K562 (cell line): ENCODE results near the gene LRP1-AS. TPM values are rescaled to one million over a fixed set of nuclear protein-coding genes. Genes with fewer than 3 reads are reported as not detected.

ENCODE experiments used
- ATAC-seq: fragments of 200-7000 bp; cut with Tn5 transposase; 3 replicates; pipeline ENCODE4 v1.9.1; 2020; ENCODE audit warnings: moderate library complexity
- BruUV-seq: library from RNA; stranded (reverse); fragments of 400-500 nt; replicated peaks from 2 replicates; lab custom pipeline; 2021; lab: Mats Ljungman, UMichigan
- CTCF ChIA-PET: fragments of 300-600 bp; formaldehyde crosslinking; extraction: SDS; loops from one replicate; lab custom pipeline; 2021; ENCODE audit warnings: low intra/inter-chr PET ratio; lab: Yijun Ruan, JAX
- POLR2A ChIA-PET: fragments of 300-600, 350-650 bp; sonication (Branson Sonifier 250); formaldehyde crosslinking; extraction: SDS; loops from one replicate; lab custom pipeline; 2021; ENCODE audit warnings: antibody characterized with exemption, inconsistent platforms; lab: Yijun Ruan, JAX
- DNase-seq, 4 experiments: peaks; one replicate each; pipeline versions ENCODE4 v3.0.0 to v3.0.0-alpha.2; 2011 to 2018; ENCODE audit warnings: low spot score in 3 of 4, mixed read lengths in 3 of 4; ENCODE audit errors: extremely low read depth in 1 of 4
- FAIRE-seq: peaks from 2 replicates; lab custom pipeline; 2011; peaks lifted over from hg19 to GRCh38; lab: Jason Lieb, UNC
- H2AFZ ChIP-seq: 2 replicates; pipeline ENCODE4 v1.6.0; 2011; ENCODE audit warnings: low read depth, low read length, control low read depth, inconsistent platforms
- H3K27ac ChIP-seq: fragments of 200-600 bp; 3 replicates; pipeline ENCODE4 v1.8.0; 2011; ENCODE audit warnings: low read depth, mild to moderate bottlenecking, control low read depth, inconsistent platforms, low read length, moderate library complexity, mixed read lengths; ENCODE audit errors: extremely low read depth
- H3K27me3 ChIP-seq, 2 experiments: fragments of 300-600 bp in 1 of 2; 2 replicates in 1 of 2; 3 replicates in 1 of 2; pipeline versions ENCODE4 v1.6.0 to v1.8.0; 2011; ENCODE audit warnings: inconsistent platforms in 2 of 2, low read length in 2 of 2, mild to moderate bottlenecking in 1 of 2, mixed read lengths in 1 of 2, moderate library complexity in 1 of 2; ENCODE audit not compliant: control insufficient read depth in 2 of 2, insufficient read depth in 2 of 2
- H3K36me3 ChIP-seq: fragments of 300-600 bp; 3 replicates; pipeline ENCODE4 v1.8.0; 2011; ENCODE audit warnings: mild to moderate bottlenecking, low read length, inconsistent platforms; ENCODE audit not compliant: control insufficient read depth, insufficient read depth
- H3K4me1 ChIP-seq, 2 experiments: fragments of 200-600 bp in 1 of 2; replicated peaks in 1 of 2; 2 replicates in 1 of 2; 3 replicates in 1 of 2; pipeline versions ENCODE4 v1.5.1 to v1.8.0; 2011; ENCODE audit warnings: inconsistent platforms in 2 of 2, low read length in 2 of 2, mild to moderate bottlenecking in 1 of 2, mixed read lengths in 1 of 2, moderate library complexity in 1 of 2; ENCODE audit not compliant: control insufficient read depth in 2 of 2, insufficient read depth in 2 of 2
- H3K4me2 ChIP-seq: 2 replicates; pipeline ENCODE4 v1.6.1; 2011; ENCODE audit warnings: low read length, control low read depth, inconsistent platforms, mixed read lengths; ENCODE audit not compliant: insufficient read depth
- H3K4me3 ChIP-seq: fragments of 200-600 bp; sonication (generic), shearing (Covaris generic); 2 replicates; pipeline ENCODE4 v1.5.1; 2016; ENCODE audit warnings: control low read depth, inconsistent platforms
- H3K79me2 ChIP-seq: fragments of 200-600 bp; 3 replicates; pipeline ENCODE4 v1.8.0; 2011; ENCODE audit warnings: low read length, inconsistent platforms; ENCODE audit not compliant: control insufficient read depth, insufficient read depth
- H3K9ac ChIP-seq, 2 experiments: 2 replicates each; pipeline versions ENCODE4 v1.6.0 to v1.6.1; 2011; ENCODE audit warnings: low read depth in 2 of 2, low read length in 2 of 2, control low read depth in 1 of 2, inconsistent platforms in 1 of 2, mild to moderate bottlenecking in 1 of 2, mixed read lengths in 1 of 2; ENCODE audit not compliant: insufficient read depth in 1 of 2
- H3K9me1 ChIP-seq: one replicate; pipeline ENCODE4 v1.6.0; 2011; ENCODE audit warnings: inconsistent platforms, mild to moderate bottlenecking, low read length, moderate library complexity; ENCODE audit not compliant: control insufficient read depth, insufficient read depth
- H3K9me3 ChIP-seq: replicated peaks from 2 replicates; pipeline ENCODE4 v1.5.1; 2011; ENCODE audit warnings: low read depth, low read length, inconsistent platforms; ENCODE audit not compliant: control insufficient read depth, insufficient read depth
- H4K20me1 ChIP-seq: replicated peaks from 2 replicates; pipeline ENCODE4 v1.6.1; 2011; ENCODE audit warnings: low read length, inconsistent platforms, mixed read lengths; ENCODE audit not compliant: control insufficient read depth, insufficient read depth
- FOXM1 ChIP-seq, 2 experiments: fragments of 450-650 bp in 1 of 2; sonication (generic) in 1 of 2; formaldehyde crosslinking in 1 of 2; IDR thresholded peaks; 2 replicates each; pipeline versions ENCODE4 v1.6.1 to v1.9.0; 2017 to 2022; ENCODE audit warnings: low read depth in 2 of 2, mild to moderate bottlenecking in 2 of 2, missing genetic modification reagents in 1 of 2, moderate library complexity in 1 of 2
- GABPA ChIP-seq: fragments of 200-800 bp; sonication (Bioruptor generic); conservative IDR thresholded peaks from 2 replicates; pipeline ENCODE4 v1.6.1; 2016; ENCODE audit warnings: low read depth, missing genetic modification characterization, missing compliant biosample characterization
- ILF3 ChIP-seq: fragments of 450-650 bp; IDR thresholded peaks from 2 replicates; pipeline ENCODE4 v1.6.1; 2018; ENCODE audit warnings: antibody characterized with exemption, mild to moderate bottlenecking, moderate library complexity, borderline replicate concordance
- KLF13 ChIP-seq: fragments of 450-650 bp; IDR thresholded peaks from 2 replicates; pipeline ENCODE4 v1.6.1; 2016; ENCODE audit warnings: missing genetic modification characterization, low read depth, mild to moderate bottlenecking, missing compliant biosample characterization, moderate library complexity, borderline replicate concordance
- NFE2 ChIP-seq: IDR thresholded peaks from 2 replicates; pipeline ENCODE4 v1.6.1; 2014; ENCODE audit warnings: antibody characterized with exemption, low read depth
- NR2C2 ChIP-seq, 2 experiments: fragments of 200-800 bp in 1 of 2; sonication (Bioruptor generic) in 1 of 2; sonication (generic) in 1 of 2; formaldehyde crosslinking in 1 of 2; IDR thresholded peaks; 2 replicates each; pipeline versions ENCODE4 v1.6.1 to v1.8.0; 2016 to 2022; ENCODE audit warnings: mild to moderate bottlenecking in 1 of 2, missing compliant biosample characterization in 1 of 2, missing genetic modification characterization in 1 of 2, missing genetic modification reagents in 1 of 2
- POLR3A ChIP-seq: IDR thresholded peaks from 2 replicates; pipeline ENCODE4 v1.6.1; 2011; ENCODE audit warnings: borderline replicate concordance, mild to moderate bottlenecking, moderate library complexity; ENCODE audit not compliant: insufficient read length, insufficient read depth; ENCODE audit errors: extremely low read depth
- PRPF4 ChIP-seq: fragments of 200-400 bp; formaldehyde crosslinking; IDR thresholded peaks from one replicate; pipeline ENCODE4 v1.6.1; 2017; ENCODE audit warnings: low read length, low read depth, mild to moderate bottlenecking; ENCODE audit not compliant: insufficient read depth, poor library complexity, severe bottlenecking
- SIN3A ChIP-seq, 2 experiments: fragments of 150-350 bp in 1 of 2; IDR thresholded peaks; 2 replicates each; pipeline ENCODE4 v1.6.1; 2011 to 2016; ENCODE audit warnings: borderline replicate concordance in 2 of 2, low read depth in 2 of 2, low read length in 2 of 2, mild to moderate bottlenecking in 2 of 2, moderate library complexity in 2 of 2; ENCODE audit not compliant: control insufficient read depth in 1 of 2
- ZBED1 ChIP-seq: IDR thresholded peaks from 2 replicates; pipeline ENCODE4 v1.6.1; 2014
- ZNF57 ChIP-seq: fragments of 450-650 bp; formaldehyde crosslinking; IDR thresholded peaks from 2 replicates; pipeline ENCODE4 v1.4.0; 2020; ENCODE audit warnings: mild to moderate bottlenecking, moderate library complexity
- ZNF699 ChIP-seq: fragments of 250-450 bp; sonication (Bioruptor Pico); IDR thresholded peaks from 2 replicates; pipeline ENCODE4 v1.8.0; 2021; ENCODE audit warnings: mild to moderate bottlenecking, moderate library complexity; ENCODE audit not compliant: insufficient replicate concordance
- WGBS: fragments of 100-300 bp; shearing (Covaris generic); methylation state at CpG from one replicate; pipeline ENCODE4 v1.1.6; 2016; ENCODE audit warnings: low coverage, mixed read lengths; ENCODE audit not compliant: insufficient coverage; ENCODE audit errors: missing lambda C conversion rate; 5-methylcytosine and 5-hydroxymethylcytosine counted together
- in situ Hi-C: fragments of 300-500 bp; cut with MboI; formaldehyde crosslinking; loops from 4 replicates; pipeline ENCODE4 v1.15.0; 2018; ENCODE audit warnings: inconsistent platforms, mixed read lengths
- intact Hi-C: fragments of 100-400 bp; cut with micrococcal nuclease; formaldehyde crosslinking; loops from 2 replicates; pipeline ENCODE4 v1.14.2; 2022
- polyA plus RNA-seq, 8 experiments: library from polyadenylated mRNA; depleted of rRNA in 4 of 8; stranded (reverse) in 5 of 8; unstranded in 3 of 8; fragments of >200 nt; fragmentation: Nextera tagmentation in 2 of 8; fragmentation: Illumina TruSeq in 1 of 8; extraction: Ambion mirVana in 2 of 8; extraction: Trizol in 1 of 8; gene quantifications; 2 replicates each; pipeline versions ENCODE4 v1.2.1 to v1.2.3, GENCODE V29; 2011 to 2014; ENCODE audit warnings: inconsistent platforms in 1 of 8, missing spikeins in 1 of 8
- total RNA-seq, 7 experiments: library from RNA; depleted of rRNA in 6 of 7; stranded (reverse); fragments of >200 nt in 6 of 7; fragmentation: Illumina TruSeq in 2 of 7; extraction: Trizol in 2 of 7; gene quantifications; 2 replicates each; pipeline versions ENCODE4 v1.2.1 to v1.2.3, GENCODE V29; 2011 to 2021; ENCODE audit warnings: low replicate concordance in 1 of 7
- TF ChIP-seq, protein P1 (sequence below): fragments of 450-650 bp; IDR thresholded peaks from 2 replicates; pipeline ENCODE4 v1.6.1; 2017; ENCODE audit warnings: antibody characterized with exemption, mild to moderate bottlenecking
- TF ChIP-seq, protein P2 (sequence below): sonication (generic); formaldehyde crosslinking; IDR thresholded peaks from 2 replicates; pipeline ENCODE4 v1.9.0; 2022; ENCODE audit warnings: mild to moderate bottlenecking, missing genetic modification reagents

LRP1-AS gene
- total and polyA plus RNA-seq, 9 of the 15 experiments (the other 6 are each of a cell fraction or from before 2014, with no cell fraction given): not detected

- H3K4me1 ChIP-seq: peaks cover 0 to 68% of the 10 kb centered on the region in 2 experiments; a peak in 2 of 5 replicates
- H3K27ac ChIP-seq: no peak overlapping the region
- no peaks in the 10 kb centered on the region for H3K79me2 ChIP-seq
- H3K4me2 ChIP-seq: no peak overlapping the region
- H3K4me3 ChIP-seq: no peak overlapping the region
- in situ Hi-C loops: no loop called here
- POLR2A ChIA-PET: interaction anchor here (0.6 kb wide), 1 partner anchor 89 kb away, joined by 3 read pairs; no protein-coding TSS in a partner anchor
- peaks cover 64 to 94% of the 10 kb centered on the region in 2 experiments; a peak in 4 of 5 replicates for H3K27me3 ChIP-seq
- peaks cover 3% of the 10 kb centered on the region for H3K9me1 ChIP-seq
- ATAC-seq (no peak), DNase-seq (no peak), FAIRE-seq (no peak)
- BruUV-seq: no TSS peak
- CTCF ChIA-PET: no interaction called here
- peaks cover 50% of the 10 kb centered on the region for H4K20me1 ChIP-seq
- no peaks in the 10 kb centered on the region for H3K9me3 ChIP-seq
- H2AFZ ChIP-seq: no peak overlapping the region
- intact Hi-C loops: loop anchor here (5.0 kb wide), 1 partner anchor 47 kb away; no protein-coding TSS in a partner anchor
- H3K36me3 ChIP-seq: no peaks in the 10 kb centered on the region
- H3K9ac ChIP-seq: no peak overlapping the region
- 3% methylated on average over 19 of the region's 19 CpGs for WGBS
- TF ChIP-seq SIN3A (IDR thresholded peaks at IDR 0.05; ENCODE audit: borderline replicate concordance in 2 of 2, control insufficient read depth in 1 of 2, low read depth in 2 of 2, low read length in 2 of 2) (no peak), POLR3A (no peak), KLF13 (tag) (no peak), PRPF4 (no peak), GABPA (tag) (no peak), NFE2 (no peak), FOXM1 (IDR thresholded peaks at IDR 0.05; ENCODE audit: low read depth) (no peak), FOXM1 (CRISPR knock-in tag; IDR thresholded peaks at IDR 0.05; ENCODE audit: low read depth) (no peak), ILF3 (no peak), ZNF57 (CRISPR knock-in tag) (no peak), NR2C2 (CRISPR knock-in tag; IDR thresholded peaks at IDR 0.05) (no peak), NR2C2 (tag; IDR thresholded peaks at IDR 0.05) (no peak), ZBED1 (no peak), ZNF699 (CRISPR knock-in tag) (no peak)
- TF ChIP-seq, protein P1, sequence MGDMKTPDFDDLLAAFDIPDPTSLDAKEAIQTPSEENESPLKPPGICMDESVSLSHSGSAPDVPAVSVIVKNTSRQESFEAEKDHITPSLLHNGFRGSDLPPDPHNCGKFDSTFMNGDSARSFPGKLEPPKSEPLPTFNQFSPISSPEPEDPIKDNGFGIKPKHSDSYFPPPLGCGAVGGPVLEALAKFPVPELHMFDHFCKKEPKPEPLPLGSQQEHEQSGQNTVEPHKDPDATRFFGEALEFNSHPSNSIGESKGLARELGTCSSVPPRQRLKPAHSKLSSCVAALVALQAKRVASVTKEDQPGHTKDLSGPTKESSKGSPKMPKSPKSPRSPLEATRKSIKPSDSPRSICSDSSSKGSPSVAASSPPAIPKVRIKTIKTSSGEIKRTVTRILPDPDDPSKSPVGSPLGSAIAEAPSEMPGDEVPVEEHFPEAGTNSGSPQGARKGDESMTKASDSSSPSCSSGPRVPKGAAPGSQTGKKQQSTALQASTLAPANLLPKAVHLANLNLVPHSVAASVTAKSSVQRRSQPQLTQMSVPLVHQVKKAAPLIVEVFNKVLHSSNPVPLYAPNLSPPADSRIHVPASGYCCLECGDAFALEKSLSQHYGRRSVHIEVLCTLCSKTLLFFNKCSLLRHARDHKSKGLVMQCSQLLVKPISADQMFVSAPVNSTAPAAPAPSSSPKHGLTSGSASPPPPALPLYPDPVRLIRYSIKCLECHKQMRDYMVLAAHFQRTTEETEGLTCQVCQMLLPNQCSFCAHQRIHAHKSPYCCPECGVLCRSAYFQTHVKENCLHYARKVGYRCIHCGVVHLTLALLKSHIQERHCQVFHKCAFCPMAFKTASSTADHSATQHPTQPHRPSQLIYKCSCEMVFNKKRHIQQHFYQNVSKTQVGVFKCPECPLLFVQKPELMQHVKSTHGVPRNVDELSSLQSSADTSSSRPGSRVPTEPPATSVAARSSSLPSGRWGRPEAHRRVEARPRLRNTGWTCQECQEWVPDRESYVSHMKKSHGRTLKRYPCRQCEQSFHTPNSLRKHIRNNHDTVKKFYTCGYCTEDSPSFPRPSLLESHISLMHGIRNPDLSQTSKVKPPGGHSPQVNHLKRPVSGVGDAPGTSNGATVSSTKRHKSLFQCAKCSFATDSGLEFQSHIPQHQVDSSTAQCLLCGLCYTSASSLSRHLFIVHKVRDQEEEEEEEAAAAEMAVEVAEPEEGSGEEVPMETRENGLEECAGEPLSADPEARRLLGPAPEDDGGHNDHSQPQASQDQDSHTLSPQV: no peak
- TF ChIP-seq, protein P2, sequence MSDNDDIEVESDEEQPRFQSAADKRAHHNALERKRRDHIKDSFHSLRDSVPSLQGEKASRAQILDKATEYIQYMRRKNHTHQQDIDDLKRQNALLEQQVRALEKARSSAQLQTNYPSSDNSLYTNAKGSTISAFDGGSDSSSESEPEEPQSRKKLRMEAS (CRISPR knock-in tag): peak; percentile 25; the same call in 1 of the 2 replicates
These were observed 47.8 kb upstream of the LRP1-AS start for GRCh38 chr12:57195186-57195585.
